ENCODE results near the gene SNX33.

DNA sequence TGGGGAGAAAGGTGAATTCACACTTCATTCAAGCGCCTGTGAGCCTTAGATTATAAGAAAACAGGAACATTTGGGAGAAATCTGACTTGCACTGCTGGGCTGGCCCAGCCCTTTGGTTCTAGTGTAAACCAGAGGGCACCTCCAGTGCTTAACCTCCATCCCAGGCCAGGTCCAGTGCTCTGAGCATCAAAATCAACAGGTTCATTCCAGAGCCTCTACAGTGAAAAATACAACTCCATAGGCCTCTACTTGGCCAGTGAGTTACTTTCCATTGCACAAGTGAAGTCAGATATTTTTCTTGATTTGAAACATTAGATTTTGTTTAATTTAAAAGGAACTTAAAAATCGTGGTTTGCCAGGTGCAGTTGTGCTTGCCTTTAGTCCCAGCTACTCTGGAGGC lies 25.2 kb upstream of the SNX33 start:
- TF ChIP-seq CTCF (IDR thresholded peaks at IDR 0.05): no peak
- no peak for TF ChIP-seq POLR2A (IDR thresholded peaks at IDR 0.05; ENCODE audit: low read depth)
